Right lobe of liver (tissue), 4 donors: ENCODE results near the gene TTLL12.

Source experiments
- CTCF ChIP-seq, 4 donors: fragments of 200-600 bp in 3 of 4; fragments of 450-650 bp in 1 of 4; IDR thresholded peaks; one replicate each; pipeline versions ENCODE4 v1.5.1 to v1.8.0; 2016 to 2022; ENCODE audit warnings: antibody characterized with exemption in 4 of 4, mild to moderate bottlenecking in 2 of 4
- POLR2A ChIP-seq: fragments of 450-650 bp; IDR thresholded peaks from one replicate; pipeline ENCODE4 v1.6.1; 2017; ENCODE audit warnings: antibody characterized with exemption, mild to moderate bottlenecking
- donor health status: DM: no; HTN: no; CAD: no.
- donor health status: DM: no; HTN: no; CAD: no.
- donor health status: DM: no; HTN: yes; CAD: no.

DNA sequence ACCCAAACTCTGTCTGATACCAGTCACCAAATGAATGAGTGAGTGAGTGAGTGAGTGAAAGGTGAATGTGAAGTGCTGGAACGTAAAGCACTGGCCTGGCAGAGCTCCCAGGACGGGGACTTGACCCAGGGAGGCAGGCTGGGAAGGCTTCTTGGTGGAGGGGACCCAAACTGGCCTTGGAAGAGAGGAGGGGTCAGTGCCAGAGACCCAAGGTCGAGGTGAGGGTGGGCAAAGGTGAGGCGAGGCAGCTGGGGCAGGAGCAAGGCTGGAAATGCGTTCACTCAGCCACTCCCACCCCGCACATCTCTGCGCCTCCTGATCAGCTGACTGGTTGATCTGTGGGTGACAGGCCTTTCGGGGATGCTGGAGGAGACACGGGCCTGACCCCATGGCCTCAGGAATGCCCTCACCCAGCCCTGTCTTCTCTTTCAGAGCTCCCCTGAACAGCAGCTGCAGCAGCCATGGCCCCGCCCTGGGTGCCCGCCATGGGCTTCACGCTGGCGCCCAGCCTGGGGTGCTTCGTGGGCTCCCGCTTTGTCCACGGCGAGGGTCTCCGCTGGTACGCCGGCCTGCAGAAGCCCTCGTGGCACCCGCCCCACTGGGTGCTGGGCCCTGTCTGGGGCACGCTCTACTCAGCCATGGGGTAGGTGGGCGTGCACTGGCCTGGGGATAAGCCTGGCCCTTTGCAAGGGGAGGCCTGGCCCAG is 28.0 kb downstream of the TTLL12 start:
- TF ChIP-seq CTCF (IDR thresholded peaks at IDR 0.05) (no peak), POLR2A (no peak)
